GM23338 (cell line): Measurements from ENCODE around the gene SYNDIG1. TPM values are rescaled to one million over a fixed set of nuclear protein-coding genes. Genes with fewer than 3 reads are reported as not detected.
A peak's percentile ranks its signal among the peaks of the same experiment; 100 is the strongest.

Source experiments
- ETS1 ChIP-seq: IDR thresholded peaks from 2 replicates; pipeline ENCODE4 v1.6.1; 2016; ENCODE audit warnings: antibody characterized with exemption
- JUNB ChIP-seq: IDR thresholded peaks from one replicate; pipeline ENCODE4 v1.6.1; 2016; ENCODE audit warnings: antibody characterized with exemption; ENCODE audit not compliant: unreplicated experiment
- REST ChIP-seq: IDR thresholded peaks from one replicate; pipeline ENCODE4 v1.6.1; 2018; ENCODE audit warnings: antibody characterized with exemption; ENCODE audit not compliant: unreplicated experiment
- ZNF462 ChIP-seq: fragments of 250-450 bp; sonication (Bioruptor Pico); IDR thresholded peaks from 2 replicates; pipeline ENCODE4 v1.5.0; 2020; ENCODE audit warnings: mild to moderate bottlenecking, moderate library complexity
- polyA plus RNA-seq: library from polyadenylated mRNA; unstranded; fragments of >200 nt; fragmentation: Nextera tagmentation; extraction: Ambion mirVana; gene quantifications from 2 replicates; pipeline ENCODE4 v1.2.1, GENCODE V29; 2016
- total RNA-seq: library from RNA; depleted of rRNA; stranded (reverse); fragments of >200 nt; shearing (Covaris generic); gene quantifications from 2 replicates; pipeline ENCODE4 v1.2.3, GENCODE V29; 2014

The SYNDIG1 gene
- total and polyA plus RNA-seq, 2 experiments from 2014 or later = 2.8 to 4.8 TPM

GRCh38 chr20:24462460-24463010 lies 6.9 kb upstream of the SYNDIG1 start (continued):
- peak; percentile 81 for TF ChIP-seq ZNF462 (CRISPR knock-in tag)
- no peak for TF ChIP-seq REST
- TF ChIP-seq JUNB = no peak
- TF ChIP-seq ETS1 = no peak
